ENCODE results near the gene LCLAT1. TPM values are rescaled to one million over a fixed set of nuclear protein-coding genes. Genes with fewer than 3 reads are reported as not detected.
"Not testable (repeated sequence)": the region's sequence is repeated elsewhere in the genome, so short reads cannot be mapped to it uniquely, and the experiment has no call there.

LCLAT1 gene
- total RNA-seq, 1 donor from 2014 or later = 27.7 TPM

DNA sequence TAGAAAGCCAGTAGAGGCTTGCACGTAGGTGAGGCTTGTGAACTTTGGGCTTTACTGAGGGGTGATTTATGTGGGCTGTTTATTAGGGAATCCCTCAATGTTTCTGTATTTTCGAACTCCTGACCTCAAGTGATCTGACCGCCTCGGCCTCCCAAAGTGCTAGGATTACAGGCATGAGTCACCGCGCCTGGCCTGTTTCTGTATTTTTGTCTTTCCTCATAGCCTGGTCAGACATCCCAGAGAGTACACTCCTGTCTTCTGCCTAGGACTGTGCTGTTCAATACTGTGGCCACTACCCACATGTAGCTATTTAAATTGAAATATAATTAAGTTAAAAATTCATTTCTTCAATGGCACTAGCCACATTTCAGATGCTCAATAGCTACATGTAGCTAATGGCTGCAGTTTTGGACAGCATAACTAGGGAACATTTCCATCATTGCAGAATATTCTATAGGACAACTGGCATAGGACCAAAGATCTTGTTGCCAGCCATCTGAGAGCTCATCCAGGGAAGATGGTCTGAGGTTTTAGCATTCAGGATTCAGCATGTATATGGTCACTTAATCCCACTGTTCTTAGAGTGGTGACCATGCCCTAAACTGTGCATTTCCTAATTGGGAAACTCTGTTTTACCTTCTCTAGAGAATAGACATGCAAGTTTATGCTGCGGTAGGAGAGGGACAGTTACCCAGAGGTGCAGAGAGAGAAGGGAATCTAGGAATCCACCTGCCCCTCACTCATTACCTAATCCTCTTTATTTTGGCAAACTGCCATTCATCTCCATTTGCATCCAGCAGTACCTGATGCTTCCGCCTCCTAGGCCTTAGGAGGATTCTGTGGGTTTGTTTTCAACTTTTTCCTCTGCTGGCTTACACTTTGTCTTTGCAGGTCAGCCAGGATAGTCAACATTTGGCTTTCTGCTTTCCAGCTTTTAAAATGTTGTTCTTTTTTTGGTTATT is 64.4 kb downstream of the LCLAT1 start:
- Mint-ChIP-seq H3K9me3 (peaks cover 7% of the 10 kb centered on the region), H3K4me3 (no peak overlapping the region), H3K27me3 (ENCODE audit: low read depth) (no peaks in the 10 kb centered on the region), H3K36me3 (ENCODE audit: low read depth) (peaks cover 7% of the 10 kb centered on the region), H3K4me1 (peaks cover 32% of the 10 kb centered on the region), H3K27ac (ENCODE audit: unreplicated experiment) (no peak overlapping the region)
- no peak for DNase-seq (ENCODE audit: low read depth, low spot score)
- TF ChIP-seq CTCF (conservative IDR thresholded peaks at IDR 0.05) = no peak

- Mint-ChIP-seq H3K27ac (ENCODE audit: unreplicated experiment) (peak overlapping the region; percentile 52), H3K36me3 (ENCODE audit: low read depth) (peaks cover 7% of the 10 kb centered on the region), H3K4me3 (no peak overlapping the region), H3K9me3 (peaks cover 7% of the 10 kb centered on the region), H3K27me3 (ENCODE audit: low read depth) (no peaks in the 10 kb centered on the region), H3K4me1 (peaks cover 32% of the 10 kb centered on the region)
- DNase-seq (ENCODE audit: low read depth, low spot score) = no peak
- TF ChIP-seq CTCF (conservative IDR thresholded peaks at IDR 0.05) = no peak
Observed at GRCh38 chr2:30512243-30512886, 65.3 kb downstream of the LCLAT1 start.

- not testable (repeated sequence) for H3K27me3 Mint-ChIP-seq (ENCODE audit: low read depth); H3K4me3 Mint-ChIP-seq; H3K9me3 Mint-ChIP-seq; H3K36me3 Mint-ChIP-seq (ENCODE audit: low read depth); DNase-seq (ENCODE audit: low read depth, low spot score); H3K27ac Mint-ChIP-seq (ENCODE audit: unreplicated experiment)
- peaks cover 32% of the 10 kb centered on the region for H3K4me1 Mint-ChIP-seq
Observed at GRCh38 chr2:30513649-30514048, 66.6 kb downstream of the LCLAT1 start.

GRCh38 chr2:30514134-30514847 is 67.2 kb downstream of the LCLAT1 start:
- H3K27me3 Mint-ChIP-seq (ENCODE audit: low read depth) = no peaks in the 10 kb centered on the region
- H3K4me1 Mint-ChIP-seq = peaks cover 32% of the 10 kb centered on the region
- H3K27ac Mint-ChIP-seq (ENCODE audit: unreplicated experiment) = no peak overlapping the region
- no peak for DNase-seq (ENCODE audit: low read depth, low spot score)
- no peak overlapping the region for H3K4me3 Mint-ChIP-seq
- TF ChIP-seq CTCF (conservative IDR thresholded peaks at IDR 0.05) = no peak
- H3K36me3 Mint-ChIP-seq (ENCODE audit: low read depth) = peaks cover 14% of the 10 kb centered on the region
- H3K9me3 Mint-ChIP-seq = peaks cover 9% of the 10 kb centered on the region

GRCh38 chr2:30514848-30515435 is 67.9 kb downstream of the LCLAT1 start:
- Mint-ChIP-seq H3K27ac (ENCODE audit: unreplicated experiment) (no peak overlapping the region), H3K36me3 (ENCODE audit: low read depth) (peaks cover 20% of the 10 kb centered on the region), H3K4me3 (no peak overlapping the region), H3K9me3 (peaks cover 11% of the 10 kb centered on the region), H3K27me3 (ENCODE audit: low read depth) (no peaks in the 10 kb centered on the region), H3K4me1 (peaks cover 32% of the 10 kb centered on the region)
- TF ChIP-seq CTCF (conservative IDR thresholded peaks at IDR 0.05) = no peak
- no peak for DNase-seq (ENCODE audit: low read depth, low spot score)
